HG02678 (cell line): ENCODE data around the gene PSMB4.
A peak's percentile ranks its signal among the peaks of the same experiment; 100 is the strongest.
"Not testable (repeated sequence)": the region's sequence is repeated elsewhere in the genome, so short reads cannot be mapped to it uniquely, and the experiment has no call there.

Experiments used
- ATAC-seq: cut with Tn5 transposase; IDR thresholded peaks from one replicate; pipeline ENCODE4 v1.9.1; 2021; ENCODE audit warnings: mild to moderate bottlenecking, moderate library complexity; ENCODE audit not compliant: unreplicated experiment

Gene PSMB4

GRCh38 chr1:151399324-151400171, at the start of gene PSMB4:
Gene PSMB4 (plus strand): TSS chr1:151399573. CDS start chr1:151399588, 15 bp downstream.
- peak; percentile 91 for ATAC-seq

- ATAC-seq, result not testable (repeated sequence)
These were observed 49.0 kb upstream of the PSMB4 start for GRCh38 chr1:151350323-151350722.

GRCh38 chr1:151352021-151352718, 47.2 kb upstream of the PSMB4 start:
- no peak for ATAC-seq

GRCh38 chr1:151356696-151357095, 42.7 kb upstream of the PSMB4 start:
- ATAC-seq, result no peak

GRCh38 chr1:151361883-151362282, 37.5 kb upstream of the PSMB4 start:
- no peak for ATAC-seq

GRCh38 chr1:151362308-151363155, 36.8 kb upstream of the PSMB4 start:
- ATAC-seq, result no peak

- no peak for ATAC-seq
These were observed 34.4 kb upstream of the PSMB4 start for GRCh38 chr1:151364996-151365395.

- no peak for ATAC-seq
These were observed 31.5 kb upstream of the PSMB4 start for GRCh38 chr1:151367658-151368392.

GRCh38 chr1:151368393-151369301, 30.7 kb upstream of the PSMB4 start:
- no peak for ATAC-seq

GRCh38 chr1:151369302-151369610, 30.1 kb upstream of the PSMB4 start:
- no peak for ATAC-seq

- ATAC-seq, result no peak
These were observed 29.7 kb upstream of the PSMB4 start for GRCh38 chr1:151369621-151370048.

- ATAC-seq, result no peak
These were observed 29.0 kb upstream of the PSMB4 start for GRCh38 chr1:151370211-151370911.

- no peak for ATAC-seq
These were observed 27.9 kb upstream of the PSMB4 start for GRCh38 chr1:151371370-151372057.

- no peak for ATAC-seq
These were observed 27.1 kb upstream of the PSMB4 start, which contains the start of gene SELENBP1 for GRCh38 chr1:151372058-151372934. Gene SELENBP1 (minus strand): TSS chr1:151372705. CDS start chr1:151372641, 64 bp downstream.

GRCh38 chr1:151373196-151373595, 26.2 kb upstream of the PSMB4 start:
- ATAC-seq, result no peak

GRCh38 chr1:151377150-151377884, 22.1 kb upstream of the PSMB4 start:
- ATAC-seq, result no peak

- ATAC-seq, result no peak
These were observed 14.8 kb upstream of the PSMB4 start for GRCh38 chr1:151384584-151384983.
